ENCODE data around the gene ARL15.

- TF ChIP-seq CREB1 (IDR thresholded peaks at IDR 0.05) (no peak), POLR2AphosphoS5 (IDR thresholded peaks at IDR 0.05; ENCODE audit: low read depth, low read length) (no peak)
These were observed 176.5 kb downstream of the ARL15 start for GRCh38 chr5:54133917-54134316.

Data from H1 (cell line).